EL (cell line): ENCODE results near the gene ARRDC1.
"Not testable (repeated sequence)": the region's sequence is repeated elsewhere in the genome, so short reads cannot be mapped to it uniquely, and the experiment has no call there.

ENCODE experiments used
- DNase-seq: peaks from one replicate; pipeline ENCODE4 v3.0.0-alpha.2; 2016

Gene ARRDC1, protein sequence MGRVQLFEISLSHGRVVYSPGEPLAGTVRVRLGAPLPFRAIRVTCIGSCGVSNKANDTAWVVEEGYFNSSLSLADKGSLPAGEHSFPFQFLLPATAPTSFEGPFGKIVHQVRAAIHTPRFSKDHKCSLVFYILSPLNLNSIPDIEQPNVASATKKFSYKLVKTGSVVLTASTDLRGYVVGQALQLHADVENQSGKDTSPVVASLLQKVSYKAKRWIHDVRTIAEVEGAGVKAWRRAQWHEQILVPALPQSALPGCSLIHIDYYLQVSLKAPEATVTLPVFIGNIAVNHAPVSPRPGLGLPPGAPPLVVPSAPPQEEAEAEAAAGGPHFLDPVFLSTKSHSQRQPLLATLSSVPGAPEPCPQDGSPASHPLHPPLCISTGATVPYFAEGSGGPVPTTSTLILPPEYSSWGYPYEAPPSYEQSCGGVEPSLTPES

DNA sequence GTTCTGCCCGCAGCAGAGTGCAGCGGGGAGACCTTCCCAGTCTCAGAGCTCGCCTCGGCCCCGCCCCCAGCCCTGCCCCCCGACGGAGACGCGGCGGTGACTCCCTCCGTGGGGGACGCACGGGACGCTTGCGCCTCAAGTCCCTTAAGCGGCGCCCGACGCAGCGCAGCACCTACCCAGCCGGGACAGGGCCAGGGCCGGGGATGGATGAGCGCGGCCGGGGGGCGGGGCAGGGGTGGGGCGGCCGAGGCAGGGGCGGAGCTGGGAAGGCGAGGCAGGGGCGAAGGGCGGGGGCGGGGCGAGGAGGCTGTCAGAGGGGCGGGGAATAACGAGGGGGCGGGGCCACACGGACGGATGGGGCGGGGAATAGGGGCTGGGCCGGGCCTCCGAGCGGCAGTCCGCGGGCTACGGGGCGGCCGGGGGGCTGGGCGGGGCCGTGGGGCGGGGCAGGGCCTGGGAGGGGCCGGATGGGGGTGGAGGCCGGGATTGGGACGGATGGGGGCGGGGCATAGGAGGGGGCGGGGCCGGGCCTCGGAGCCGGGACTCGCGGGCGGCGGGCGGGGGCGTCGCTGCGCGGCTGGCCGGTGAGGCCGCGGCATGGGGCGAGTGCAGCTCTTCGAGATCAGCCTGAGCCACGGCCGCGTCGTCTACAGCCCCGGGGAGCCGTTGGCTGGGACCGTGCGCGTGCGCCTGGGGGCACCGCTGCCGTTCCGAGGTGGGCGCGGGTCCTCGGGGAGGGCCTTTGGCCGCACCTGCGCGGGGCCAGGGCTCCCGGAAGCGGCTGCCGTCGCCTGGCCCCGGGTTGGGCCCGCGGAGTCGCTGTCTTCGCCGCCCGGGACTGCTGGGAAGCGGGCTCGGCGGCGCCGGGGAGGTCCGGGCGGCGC, at the start of gene ARRDC1:
Gene ARRDC1, plus strand, starts transcription at position 566 of the 884 bp plus-strand sequence. Its CDS starts 32 bp downstream, at position 598.
- DNase-seq = peak; percentile 95

DNA sequence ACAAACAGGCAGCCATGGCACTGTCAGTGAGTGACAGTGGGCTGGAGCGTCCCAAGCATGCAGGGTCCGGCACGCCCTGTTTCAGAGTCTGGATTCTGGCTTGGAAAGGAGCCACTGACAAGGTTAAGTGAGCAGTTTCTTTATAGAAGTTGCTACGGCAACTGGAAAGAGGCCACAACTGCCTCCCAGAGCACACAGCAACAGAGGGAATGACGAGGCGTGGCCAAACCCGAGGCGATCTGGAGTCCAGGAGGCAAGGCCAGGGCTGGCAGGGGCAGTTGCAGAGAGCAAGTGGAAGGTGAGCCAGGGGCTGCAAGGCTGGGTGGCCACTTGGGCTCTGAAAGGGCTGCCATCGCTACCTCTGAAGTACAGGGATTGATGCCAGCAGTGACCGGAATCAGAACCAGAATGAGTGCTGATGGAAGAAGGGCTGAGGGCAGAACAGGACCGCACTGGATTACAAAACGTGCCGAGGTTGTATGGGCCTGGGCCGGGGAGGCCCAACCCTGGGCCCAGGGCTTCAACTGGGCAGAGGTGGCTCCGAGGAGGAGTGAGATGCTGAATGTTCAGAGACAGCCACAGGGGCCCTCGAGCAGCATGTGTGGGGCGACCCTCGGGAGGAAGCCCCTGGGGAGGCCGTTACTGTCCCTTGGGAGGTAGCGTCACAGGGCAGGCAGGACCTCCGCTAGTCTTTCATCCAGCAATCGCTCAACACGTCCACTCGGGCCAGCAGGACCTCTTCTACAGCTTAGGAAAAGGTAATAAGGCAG, 49.2 kb upstream of the ARRDC1 start:
- DNase-seq = no peak

DNA sequence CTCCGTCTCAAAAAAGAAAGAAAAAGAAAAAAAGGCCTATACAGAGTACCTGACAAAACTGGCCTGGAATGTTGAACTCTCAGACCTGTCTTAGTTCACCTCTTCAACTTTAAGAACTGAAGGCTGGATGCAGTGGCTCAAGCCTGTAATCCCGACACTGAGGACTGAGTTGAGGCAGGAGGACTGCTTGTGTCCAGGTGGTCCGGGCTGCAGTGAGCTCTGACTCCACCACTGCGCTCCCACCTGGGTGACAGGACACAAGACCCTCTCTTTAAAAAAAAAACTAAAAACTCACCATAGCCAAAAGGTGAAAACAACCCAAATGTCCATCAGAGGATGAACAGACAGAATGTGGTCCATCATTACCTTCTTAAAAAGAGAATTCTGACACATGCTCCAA, 47.4 kb upstream of the ARRDC1 start:
- DNase-seq = no peak

DNA sequence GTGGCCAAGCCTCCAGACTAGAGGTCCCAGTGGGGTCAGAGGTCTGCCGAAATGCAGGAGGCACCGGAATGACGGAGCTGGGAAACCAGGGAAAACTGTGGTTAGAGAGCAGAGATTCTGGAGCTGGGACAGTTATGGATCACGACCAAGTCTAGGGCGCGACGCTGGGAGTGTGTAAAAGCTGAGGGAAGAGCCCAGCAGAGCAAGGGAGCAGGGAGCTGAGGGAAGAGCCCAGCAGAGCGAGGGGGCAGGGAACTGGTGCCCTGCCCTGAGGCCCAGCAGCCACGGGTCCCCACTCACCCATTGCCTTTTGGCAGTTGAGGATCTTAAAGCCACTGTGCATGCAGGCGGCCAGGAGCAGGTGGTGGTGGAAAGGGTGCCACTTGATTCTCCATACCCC, 41.4 kb upstream of the ARRDC1 start:
- DNase-seq = no peak

DNA sequence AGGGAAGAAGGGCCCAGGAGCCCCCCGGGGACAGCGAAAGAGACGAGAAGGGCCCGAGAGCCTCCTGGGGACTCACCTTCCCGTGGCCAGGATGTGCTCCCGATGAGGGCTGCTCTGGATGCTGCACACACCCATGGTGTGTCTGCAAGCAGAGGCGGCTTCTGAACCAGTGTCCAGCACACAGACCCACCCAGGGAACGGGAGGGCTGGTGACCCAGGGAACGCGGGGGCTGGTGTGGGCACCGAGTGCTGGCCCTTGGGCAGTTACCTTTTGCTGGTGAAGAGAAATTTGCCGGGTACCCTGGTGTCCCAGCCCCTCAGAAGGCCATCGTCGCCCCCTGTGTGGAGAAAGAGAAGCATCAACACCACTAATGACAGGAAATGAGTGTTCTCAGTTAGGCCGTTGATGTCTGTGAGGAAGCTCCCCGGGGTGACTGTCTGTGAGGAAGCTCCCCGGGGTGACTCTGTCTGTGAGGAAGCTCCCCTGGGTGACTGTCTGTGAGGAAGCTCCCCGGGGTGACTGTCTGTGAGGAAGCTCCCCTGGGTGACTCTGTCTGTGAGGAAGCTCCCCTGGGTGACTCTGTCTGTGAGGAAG, 40.6 kb upstream of the ARRDC1 start:
- no peak for DNase-seq

DNA sequence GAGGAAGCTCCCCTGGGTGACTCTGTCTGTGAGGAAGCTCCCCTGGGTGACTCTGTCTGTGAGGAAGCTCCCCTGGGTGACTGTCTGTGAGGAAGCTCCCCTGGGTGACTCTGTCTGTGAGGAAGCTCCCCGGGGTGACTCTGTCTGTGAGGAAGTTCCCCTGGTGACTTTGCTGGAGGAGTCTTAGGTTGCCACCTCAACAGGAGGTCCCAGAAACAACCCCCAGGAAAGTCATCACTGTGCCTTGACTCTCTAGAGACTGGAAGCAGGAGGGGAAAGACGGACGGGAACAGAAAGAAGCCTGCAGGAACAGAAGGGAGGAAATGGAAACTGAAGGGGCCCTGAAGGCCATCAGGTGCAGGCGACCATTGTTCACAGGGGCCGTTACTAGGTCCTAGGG, 37.0 kb upstream of the ARRDC1 start:
- not testable (repeated sequence) for DNase-seq

DNA sequence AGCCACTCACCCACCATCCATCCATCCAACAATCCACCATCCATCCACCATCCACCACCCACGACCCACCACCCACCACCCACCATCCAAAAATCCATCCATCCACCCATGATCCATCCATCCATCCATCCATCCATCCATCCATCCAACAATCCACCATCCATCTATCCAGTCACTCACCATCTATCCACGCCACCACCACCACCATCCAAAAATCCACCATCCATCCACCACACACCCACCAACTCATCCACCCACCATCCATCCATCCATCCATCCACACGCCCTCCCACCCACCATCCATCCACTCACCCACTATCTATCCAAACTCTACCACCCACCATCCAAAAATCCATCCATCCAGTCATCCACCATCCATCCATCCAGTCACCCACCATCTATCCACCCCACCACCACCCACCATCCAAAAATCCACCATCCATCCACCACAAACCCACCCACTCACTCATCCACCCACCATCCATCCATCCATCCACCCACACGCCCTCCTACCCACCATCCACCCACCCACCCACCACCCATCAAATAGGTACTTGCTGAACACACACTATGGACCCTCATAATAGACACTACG, 35.8 kb upstream of the ARRDC1 start:
- no peak for DNase-seq

DNA sequence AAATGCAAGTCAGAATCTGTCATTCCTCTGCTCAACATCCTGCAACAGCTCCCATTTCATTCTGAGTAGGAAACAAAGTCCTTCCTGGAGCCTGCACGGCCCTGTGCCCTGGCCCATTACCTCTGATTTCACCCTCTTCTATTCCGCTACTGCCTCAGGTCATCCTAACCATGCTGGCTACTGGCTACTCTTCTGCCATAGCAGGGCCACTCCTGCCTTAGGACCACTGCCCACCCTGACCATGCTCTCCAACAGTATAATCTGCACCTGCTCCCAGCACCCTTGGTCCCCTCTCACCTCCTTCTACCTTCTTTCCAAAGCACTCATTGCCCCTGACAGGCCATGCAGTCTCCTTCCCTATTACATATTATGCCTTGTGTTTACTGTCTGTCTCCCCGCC, 34.9 kb upstream of the ARRDC1 start:
- DNase-seq = no peak

DNA sequence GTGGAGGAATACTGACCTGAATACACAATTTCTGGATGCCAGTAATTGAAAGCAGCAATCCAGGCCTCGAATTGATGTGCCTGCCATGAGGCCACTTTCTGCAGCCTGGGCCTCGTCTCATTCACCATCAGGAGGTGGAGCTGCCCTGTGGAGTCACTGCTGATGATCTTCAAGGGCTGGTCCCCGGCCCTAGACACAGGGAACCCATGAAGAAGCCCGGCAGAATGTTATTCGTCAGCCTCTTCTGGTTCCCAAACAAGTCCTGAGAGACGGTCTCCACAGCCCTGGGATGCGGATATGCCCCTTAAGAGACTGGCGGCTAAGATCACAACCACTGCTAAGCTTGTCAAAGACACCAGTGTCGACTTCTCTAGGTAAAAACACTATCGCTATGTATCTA, 31.3 kb upstream of the ARRDC1 start:
- no peak for DNase-seq

DNA sequence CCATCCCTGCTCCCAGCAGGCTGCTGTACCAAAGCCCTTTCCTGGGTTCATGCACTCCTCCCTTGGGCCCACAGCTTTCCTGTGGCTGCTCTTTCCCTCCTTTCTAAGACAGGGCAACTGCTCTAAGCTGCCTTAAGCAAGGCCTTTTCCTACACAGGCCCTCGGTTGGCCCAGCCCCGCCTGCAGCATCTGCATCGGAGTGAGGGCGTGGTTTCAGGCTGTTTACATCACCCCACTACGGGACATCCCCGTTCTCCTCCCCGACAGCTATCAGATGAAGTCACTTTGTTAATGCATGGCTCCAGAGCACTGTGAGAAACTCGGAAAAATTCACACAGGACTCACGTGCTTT, 30.1 kb upstream of the ARRDC1 start:
- DNase-seq = no peak

DNA sequence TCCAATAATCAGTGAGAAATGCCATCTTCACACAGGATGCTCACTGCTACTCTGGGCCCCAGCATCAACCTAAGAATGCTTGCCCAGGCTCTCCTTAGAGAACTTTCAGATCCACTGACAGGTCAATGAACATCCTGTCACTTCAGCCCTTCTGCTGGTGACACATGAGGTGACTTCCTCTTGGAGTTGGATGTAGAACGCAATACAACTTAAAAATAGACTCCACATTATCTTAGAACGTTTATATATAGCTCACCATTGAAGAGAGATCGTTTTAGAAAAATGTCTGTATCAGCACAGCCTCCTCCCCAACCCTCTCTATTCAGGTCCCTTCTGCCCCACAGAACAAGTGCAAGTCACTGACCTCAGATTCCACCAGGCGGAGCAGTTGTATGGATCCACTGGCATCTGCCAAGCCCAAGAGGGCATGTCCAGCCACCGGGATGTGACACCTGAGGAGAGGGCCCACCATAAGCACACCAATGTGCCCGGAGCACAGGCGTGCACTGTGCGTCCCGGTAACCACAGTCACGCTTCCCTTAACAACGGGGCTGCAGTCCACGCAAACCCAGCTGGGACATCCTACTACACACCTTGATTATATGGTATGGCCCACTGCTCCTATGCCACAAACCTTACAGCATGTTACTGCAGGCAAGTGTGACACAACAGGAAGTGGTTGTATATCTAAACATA, 29.6 kb upstream of the ARRDC1 start:
- DNase-seq = no peak

DNA sequence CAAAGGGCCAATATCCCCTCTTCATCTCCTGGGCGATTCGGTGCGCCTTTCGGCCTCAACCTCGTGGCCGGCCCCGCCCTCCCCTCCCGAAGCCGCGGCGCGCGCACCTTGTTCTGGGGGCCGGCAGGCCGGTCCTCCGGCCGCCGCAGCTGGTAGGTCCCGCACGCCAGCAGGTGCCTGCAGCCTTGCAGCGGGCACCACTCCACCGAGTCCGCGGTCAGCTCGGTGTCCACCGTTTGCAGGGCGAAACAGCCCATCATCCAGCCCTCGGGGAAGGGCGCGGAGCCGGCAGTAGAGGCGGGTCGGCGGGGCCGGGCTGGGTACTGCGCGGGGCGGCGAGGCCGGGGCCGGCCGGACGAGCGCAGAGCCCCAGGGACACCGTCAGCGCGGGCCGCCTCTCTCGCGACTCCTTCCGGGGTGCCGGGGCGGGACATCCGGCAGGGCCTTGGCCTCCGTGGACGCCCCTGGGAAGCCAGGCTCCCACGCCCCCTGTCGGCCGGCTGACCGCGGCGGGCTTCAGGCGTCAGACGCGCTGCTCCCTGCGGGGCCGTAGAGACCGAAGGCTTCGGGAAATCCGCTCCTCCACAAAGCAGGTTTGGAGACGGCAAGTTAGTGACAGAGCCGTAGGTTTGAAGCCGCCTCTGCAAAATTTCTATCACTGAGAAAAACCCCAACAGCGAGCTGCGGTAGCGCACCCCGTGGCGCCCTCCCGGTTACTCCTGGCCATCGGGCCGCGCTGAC, 26.8 kb upstream of the ARRDC1 start, which contains the start of gene DPH7:
Gene DPH7, minus strand, starts transcription at position 408 of the 741 bp plus-strand sequence. Its CDS starts 148 bp downstream, at position 260.
- peak; percentile 92 for DNase-seq

DNA sequence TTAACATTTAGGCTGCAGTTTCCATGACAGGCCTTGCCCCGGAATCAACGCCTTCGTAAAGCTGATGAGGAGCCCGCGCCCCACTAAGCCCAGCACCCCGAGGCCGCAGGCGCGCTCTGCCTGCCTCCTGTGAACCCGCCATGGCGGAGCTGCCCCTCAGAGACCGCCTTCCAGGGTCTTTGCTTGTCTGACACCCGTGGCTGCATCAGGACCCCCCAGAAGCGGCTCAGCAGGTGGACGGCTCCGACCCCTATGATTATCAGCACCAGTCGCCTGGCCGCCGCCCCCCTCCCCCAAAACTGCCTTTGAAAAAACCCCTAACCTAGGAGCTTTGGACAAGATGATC, 26.3 kb upstream of the ARRDC1 start:
- DNase-seq = no peak

DNA sequence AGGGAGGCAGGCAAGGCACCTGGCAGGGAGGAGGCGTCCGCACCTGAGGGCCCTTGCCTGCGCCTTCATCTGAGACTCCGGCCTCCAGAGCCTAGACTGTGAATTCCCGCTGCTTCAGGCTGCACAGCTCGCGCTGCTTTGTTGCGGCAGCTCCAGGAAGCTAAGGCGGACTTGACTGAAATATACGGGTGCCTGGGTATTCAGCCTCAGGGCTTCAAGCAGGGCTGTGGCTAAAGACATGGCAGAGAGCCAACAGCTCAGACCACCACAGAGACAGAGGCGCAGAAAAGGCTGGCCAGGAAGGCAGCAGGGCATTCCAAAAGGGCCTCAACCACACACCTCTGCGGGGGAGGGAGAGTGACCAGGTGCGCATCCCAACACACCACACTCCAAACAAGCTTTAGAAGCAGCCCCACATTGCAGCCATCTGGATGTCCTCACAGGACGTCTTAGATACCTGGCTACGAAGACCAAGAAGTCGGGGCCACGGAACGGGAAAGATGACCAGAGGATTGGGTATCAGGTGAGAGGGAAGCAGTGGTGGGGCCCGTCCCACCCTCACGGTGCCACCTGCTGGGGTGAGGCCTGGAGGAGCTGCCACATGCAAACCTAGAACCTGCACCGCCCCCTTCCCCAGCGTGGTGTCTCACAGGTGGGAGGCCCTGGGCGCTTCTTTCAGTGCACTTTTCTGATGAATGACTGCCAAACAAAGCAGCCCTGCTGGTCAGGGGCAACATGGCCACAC, 25.1 kb upstream of the ARRDC1 start:
- DNase-seq = no peak

DNA sequence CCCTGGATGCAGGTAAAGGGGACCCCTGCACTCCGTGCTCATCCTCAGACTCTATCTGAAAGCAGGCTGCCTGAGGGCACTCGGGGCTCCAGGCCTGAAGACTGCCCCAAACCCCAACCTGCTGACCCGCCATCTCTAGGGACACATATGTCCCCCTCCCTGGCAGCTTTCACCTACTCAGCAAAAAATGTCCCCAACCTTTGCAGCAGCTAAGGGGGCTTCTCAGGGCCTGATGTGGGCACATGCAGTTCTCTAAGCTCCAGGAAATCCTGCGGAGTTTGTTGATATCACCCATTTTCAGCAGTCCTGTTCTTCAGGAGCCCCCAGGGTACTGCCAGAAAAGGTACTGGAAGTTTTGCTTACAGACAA, 24.5 kb upstream of the ARRDC1 start:
- no peak for DNase-seq

DNA sequence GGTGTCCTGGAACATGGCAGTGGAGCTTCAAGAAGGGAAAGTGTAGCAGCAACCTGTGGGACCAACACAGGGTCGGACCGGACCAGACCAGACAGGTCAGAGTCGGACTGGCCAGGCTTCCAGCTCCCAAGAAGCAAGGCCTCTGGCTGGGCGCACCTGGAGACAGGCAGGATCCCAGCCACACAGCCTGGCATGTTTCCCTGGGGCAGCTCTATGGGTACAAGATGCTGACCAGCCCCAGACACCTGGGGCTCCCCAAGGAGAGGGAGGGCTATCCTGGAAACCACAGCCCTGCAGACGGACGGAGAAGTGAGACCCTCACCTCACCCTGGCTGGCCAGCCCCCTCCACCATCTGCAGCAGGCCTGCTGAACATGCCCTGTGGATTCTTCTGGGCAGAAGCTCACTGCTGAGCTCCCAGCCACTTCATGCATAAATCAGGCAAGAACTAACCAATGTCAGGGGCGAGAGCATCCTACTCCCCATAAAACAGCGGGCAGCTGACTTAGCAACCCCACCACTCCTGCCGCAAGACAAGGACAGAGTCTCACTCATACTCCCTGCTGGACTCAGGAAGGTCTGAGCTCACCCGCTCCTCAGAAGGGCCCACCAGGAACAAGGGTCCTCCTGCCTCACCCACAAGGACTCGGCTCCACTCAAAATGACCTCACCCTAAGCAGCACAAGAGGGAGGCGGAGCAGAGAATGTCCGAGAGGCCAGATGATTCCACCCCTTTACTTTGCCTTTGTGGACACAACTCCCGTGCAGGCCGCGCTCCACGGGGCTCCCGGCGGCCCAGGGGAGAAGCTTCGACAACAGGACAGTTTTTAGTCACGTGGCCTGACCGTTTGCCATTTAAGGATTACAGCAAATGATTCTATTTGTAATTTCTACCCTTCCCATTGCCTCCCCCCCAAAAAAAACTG, 23.9 kb upstream of the ARRDC1 start:
- no peak for DNase-seq

DNA sequence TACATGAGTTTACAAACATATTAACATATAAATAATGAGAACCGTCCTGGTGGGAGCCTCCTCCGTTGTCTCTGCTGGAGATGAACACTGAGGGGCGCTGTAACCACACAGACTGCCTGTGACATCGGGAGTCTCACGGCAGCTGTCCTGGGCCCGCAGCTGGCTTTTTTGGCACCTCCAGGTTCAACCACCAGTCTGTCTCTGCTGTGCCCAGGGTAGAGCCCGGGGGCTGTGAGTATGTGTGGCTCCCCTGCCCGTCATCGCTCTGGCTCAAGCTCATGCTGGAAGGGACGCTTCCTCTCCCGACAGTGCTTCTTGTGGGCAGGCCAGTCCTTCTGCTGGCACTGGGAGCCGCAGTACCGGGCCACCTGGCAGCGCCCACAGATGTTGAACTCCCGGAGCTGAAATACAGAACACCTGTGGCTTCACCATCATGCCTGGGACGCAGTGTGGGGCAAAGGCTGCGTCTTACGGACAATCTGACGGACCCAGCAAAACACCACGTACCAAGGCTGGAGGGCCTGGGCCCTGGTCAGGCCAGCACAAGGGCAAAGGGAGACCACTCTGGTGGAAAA, 23.1 kb upstream of the ARRDC1 start:
- DNase-seq = peak; percentile 23

DNA sequence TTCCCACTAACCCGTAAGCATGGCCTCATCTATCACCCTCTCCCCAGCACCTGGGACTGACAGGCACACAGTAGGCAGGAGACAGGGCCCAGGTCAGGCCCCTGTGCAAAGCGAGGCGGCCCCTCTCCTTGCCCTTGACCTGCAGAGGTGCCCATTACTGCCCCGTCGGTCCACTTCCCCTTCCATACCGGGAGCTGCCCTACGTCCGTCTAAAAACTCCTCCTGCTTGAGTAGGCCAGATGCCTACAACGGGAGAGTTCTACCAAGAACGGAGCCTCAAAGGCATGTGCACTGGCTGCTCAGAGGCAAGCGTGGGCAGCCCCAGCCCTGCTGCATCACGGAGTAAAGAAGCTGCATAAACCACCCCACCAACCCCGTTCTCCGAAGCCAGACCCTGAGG, 22.1 kb upstream of the ARRDC1 start:
- DNase-seq = no peak

DNA sequence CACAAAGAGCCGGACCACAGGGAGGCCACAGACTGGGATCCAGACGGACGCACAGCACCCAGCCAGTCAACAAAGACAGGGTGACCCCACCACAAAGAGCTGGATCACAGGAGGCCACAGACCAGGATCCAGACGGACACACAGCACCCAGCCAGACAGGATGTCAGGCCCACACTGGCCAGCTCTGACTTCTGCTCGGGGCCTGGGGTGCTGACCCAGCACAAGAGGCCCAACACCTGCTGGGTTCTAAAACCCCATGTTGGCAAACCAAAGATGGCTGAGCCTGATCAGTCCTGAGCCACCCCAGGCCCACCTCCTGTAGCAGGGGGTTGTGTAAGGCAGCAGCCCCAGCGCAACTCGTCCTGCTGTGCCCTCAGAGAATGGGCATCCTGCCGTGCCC, 21.5 kb upstream of the ARRDC1 start:
- no peak for DNase-seq
